PFSK-1 (cell line): ENCODE measurements around the gene NPM1.

Source experiments
- SIN3A ChIP-seq: IDR thresholded peaks from 2 replicates; pipeline ENCODE4 v1.6.1; 2012; ENCODE audit warnings: mild to moderate bottlenecking, low read length, moderate library complexity, borderline replicate concordance; ENCODE audit not compliant: insufficient read depth
- TF ChIP-seq, protein P1 (sequence below), 2 experiments: IDR thresholded peaks; 2 replicates each; pipeline versions ENCODE4 v1.6.1 to v1.8.0; 2011 to 2012; ENCODE audit warnings: low read depth in 2 of 2, low read length in 2 of 2, control low read depth in 1 of 2, inconsistent platforms in 1 of 2, mild to moderate bottlenecking in 1 of 2, moderate library complexity in 1 of 2; ENCODE audit not compliant: insufficient read depth in 1 of 2

DNA sequence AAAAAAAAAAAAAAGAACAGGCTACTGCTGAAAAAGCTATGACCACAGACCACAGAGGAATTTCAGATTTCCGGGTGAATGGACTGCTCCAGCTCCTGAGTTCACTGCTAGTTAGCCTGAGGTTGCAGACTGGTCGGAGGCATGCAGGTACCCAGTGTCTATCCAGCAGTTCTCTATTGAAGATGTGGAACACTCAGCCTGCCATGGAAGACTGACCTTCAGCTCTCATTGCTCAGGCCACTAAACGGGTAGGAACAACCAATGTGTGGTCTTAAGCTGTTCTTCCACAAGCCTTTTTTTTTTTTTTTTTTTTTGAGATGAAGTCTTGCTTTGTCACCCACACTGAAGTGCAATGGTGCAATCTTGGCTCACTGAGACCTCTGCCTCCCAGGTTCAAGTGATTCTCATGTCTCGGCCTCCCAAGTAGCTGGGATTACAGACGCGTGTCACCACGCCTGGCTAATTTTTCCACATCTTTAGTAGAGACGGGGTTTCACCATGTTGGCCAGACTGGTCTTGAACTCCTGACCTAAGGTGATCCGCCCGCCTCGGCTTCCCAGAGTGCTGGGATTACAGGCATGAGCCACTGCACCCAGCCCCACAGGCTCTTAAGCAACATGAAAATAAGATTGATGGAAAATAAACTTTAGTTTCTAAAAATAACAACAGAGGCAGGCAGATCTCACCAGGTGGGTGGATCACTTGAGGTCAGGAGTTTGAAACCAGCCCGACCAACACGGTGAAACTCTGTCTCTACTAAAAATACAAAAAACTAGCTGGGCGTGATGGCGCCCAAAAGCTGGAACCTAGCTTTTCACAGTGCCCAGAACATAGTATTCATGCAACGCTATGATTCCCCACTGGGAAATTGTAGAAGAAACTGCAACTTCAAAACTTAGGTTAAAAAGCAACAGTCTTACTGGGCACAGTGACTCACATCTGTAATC lies 20.0 kb upstream of the NPM1 start:
- TF ChIP-seq, protein P1, sequence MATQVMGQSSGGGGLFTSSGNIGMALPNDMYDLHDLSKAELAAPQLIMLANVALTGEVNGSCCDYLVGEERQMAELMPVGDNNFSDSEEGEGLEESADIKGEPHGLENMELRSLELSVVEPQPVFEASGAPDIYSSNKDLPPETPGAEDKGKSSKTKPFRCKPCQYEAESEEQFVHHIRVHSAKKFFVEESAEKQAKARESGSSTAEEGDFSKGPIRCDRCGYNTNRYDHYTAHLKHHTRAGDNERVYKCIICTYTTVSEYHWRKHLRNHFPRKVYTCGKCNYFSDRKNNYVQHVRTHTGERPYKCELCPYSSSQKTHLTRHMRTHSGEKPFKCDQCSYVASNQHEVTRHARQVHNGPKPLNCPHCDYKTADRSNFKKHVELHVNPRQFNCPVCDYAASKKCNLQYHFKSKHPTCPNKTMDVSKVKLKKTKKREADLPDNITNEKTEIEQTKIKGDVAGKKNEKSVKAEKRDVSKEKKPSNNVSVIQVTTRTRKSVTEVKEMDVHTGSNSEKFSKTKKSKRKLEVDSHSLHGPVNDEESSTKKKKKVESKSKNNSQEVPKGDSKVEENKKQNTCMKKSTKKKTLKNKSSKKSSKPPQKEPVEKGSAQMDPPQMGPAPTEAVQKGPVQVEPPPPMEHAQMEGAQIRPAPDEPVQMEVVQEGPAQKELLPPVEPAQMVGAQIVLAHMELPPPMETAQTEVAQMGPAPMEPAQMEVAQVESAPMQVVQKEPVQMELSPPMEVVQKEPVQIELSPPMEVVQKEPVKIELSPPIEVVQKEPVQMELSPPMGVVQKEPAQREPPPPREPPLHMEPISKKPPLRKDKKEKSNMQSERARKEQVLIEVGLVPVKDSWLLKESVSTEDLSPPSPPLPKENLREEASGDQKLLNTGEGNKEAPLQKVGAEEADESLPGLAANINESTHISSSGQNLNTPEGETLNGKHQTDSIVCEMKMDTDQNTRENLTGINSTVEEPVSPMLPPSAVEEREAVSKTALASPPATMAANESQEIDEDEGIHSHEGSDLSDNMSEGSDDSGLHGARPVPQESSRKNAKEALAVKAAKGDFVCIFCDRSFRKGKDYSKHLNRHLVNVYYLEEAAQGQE (IDR thresholded peaks at IDR 0.05; ENCODE audit: insufficient read depth in 1 of 2, low read depth in 2 of 2, low read length in 2 of 2), result no peak
- TF ChIP-seq SIN3A, result no peak
